LoVo (cell line): Measurements from ENCODE around the gene MCTP1.

Experiments used
- DNase-seq: peaks from one replicate; pipeline ENCODE4 v3.0.0-alpha.2; 2016; ENCODE audit warnings: low spot score

Gene MCTP1

GRCh38 chr5:95114305-95114704 is 170.6 kb downstream of the MCTP1 start:
- no peak for DNase-seq

GRCh38 chr5:95113489-95113888 is 171.4 kb downstream of the MCTP1 start:
- DNase-seq = no peak

DNA sequence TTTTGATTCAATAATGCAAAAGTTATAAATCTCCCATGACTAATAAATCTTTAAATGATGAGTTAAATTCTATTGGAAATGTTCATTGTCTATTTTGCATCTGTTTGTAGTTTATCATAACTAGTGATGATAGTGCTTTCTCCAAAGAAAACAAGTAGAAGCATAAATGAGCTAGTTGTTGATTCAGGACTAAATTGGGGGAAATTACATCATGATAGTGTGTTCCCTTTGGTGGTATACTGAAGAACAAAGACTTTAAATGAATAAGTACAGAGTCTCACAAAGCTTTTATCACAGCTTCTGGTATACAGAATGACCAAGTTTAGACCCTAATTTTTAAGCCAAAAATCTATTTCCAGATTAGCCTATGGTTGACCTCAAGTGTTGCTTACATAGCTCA is 173.8 kb downstream of the MCTP1 start:
- no peak for DNase-seq

DNA sequence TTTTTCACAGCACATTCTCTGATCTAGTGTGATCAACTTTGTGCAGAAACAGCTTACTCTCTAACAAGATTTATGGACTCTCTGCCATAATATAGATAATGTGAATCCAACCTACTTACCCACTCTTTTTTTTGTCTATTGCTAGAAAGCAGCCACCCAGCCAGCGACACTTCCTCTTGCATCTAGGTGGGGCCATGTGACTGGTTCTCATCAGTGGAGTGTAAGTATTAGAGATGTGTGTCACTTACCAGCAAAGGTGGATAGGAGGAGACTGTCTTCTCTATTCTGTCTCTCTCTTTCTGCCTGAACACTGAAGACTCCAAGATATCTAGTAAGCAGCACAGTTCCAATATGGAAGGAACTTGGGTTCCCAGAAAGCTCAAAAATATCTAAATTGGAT is 174.8 kb downstream of the MCTP1 start:
- no peak for DNase-seq

- DNase-seq = no peak
These were observed 177.8 kb downstream of the MCTP1 start for GRCh38 chr5:95107138-95107537.

GRCh38 chr5:95105638-95106037 is 179.3 kb downstream of the MCTP1 start:
- no peak for DNase-seq

GRCh38 chr5:95102687-95103086 is 182.2 kb downstream of the MCTP1 start:
- DNase-seq = no peak

DNA sequence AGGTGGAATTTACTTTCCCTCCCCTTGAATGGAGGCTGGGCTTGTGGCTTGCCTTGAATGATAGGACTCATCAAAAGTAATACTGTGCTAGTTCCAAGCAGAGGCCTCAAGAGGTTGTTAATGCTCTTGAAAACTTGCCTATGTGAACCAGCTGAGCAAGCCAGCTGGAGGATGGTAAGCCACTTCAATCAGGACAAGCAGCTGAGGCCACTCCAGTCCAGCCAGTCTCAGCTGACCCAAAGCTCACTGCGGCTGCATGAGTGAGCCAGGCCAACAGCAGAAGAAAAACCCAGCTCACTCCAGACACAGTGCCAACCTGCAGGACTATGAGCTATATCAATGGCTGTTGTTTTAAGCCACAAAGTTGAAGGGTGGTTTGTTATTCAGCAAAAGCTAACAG is 182.8 kb downstream of the MCTP1 start:
- no peak for DNase-seq

GRCh38 chr5:95100551-95100950 is 184.3 kb downstream of the MCTP1 start:
- DNase-seq = no peak

GRCh38 chr5:95098012-95098411 is 186.9 kb downstream of the MCTP1 start:
- DNase-seq = no peak

- no peak for DNase-seq
These were observed 191.7 kb downstream of the MCTP1 start for GRCh38 chr5:95093211-95093610.

DNA sequence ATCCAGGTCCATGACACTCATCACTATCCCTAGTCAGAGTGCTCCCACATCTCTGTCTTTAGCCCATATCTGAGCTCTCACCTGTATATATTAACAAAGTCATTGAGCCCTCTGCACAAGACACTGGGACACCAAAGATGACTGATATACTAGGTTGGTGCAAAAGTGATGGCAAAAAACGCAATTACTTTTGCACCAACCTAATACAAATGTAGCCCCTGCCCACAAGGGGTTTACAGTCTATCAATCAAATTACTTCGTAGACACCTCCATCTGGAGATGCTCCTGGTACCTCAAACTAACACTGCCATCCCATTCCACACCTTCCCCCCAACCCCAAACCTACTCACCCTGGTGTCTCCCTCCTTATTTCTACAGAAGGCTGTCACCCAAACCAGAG is 194.1 kb downstream of the MCTP1 start:
- DNase-seq = no peak

DNA sequence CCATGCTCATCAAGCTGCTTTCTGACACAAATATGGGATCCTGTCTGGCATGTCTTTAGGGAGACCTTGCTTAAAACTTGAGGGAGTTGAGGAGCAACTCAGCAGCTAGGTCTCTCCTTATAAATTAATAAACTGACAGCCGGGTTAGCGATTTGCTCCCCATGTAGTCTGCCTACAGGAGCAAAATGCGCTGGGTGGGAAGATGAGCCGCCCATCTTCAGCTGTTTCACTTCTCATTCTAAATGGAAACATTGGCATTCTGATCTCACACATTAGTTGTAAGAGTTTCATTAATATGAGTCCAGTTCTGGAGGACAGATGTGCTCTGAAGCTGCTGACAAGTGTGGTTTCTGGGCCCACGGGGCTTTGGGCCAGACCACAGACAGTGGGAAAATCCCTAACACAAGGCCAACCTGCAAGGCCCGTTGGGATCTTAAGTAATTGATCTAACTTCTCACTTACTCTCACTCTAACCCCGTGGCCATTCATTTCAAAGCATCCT is 197.0 kb downstream of the MCTP1 start:
- no peak for DNase-seq

DNA sequence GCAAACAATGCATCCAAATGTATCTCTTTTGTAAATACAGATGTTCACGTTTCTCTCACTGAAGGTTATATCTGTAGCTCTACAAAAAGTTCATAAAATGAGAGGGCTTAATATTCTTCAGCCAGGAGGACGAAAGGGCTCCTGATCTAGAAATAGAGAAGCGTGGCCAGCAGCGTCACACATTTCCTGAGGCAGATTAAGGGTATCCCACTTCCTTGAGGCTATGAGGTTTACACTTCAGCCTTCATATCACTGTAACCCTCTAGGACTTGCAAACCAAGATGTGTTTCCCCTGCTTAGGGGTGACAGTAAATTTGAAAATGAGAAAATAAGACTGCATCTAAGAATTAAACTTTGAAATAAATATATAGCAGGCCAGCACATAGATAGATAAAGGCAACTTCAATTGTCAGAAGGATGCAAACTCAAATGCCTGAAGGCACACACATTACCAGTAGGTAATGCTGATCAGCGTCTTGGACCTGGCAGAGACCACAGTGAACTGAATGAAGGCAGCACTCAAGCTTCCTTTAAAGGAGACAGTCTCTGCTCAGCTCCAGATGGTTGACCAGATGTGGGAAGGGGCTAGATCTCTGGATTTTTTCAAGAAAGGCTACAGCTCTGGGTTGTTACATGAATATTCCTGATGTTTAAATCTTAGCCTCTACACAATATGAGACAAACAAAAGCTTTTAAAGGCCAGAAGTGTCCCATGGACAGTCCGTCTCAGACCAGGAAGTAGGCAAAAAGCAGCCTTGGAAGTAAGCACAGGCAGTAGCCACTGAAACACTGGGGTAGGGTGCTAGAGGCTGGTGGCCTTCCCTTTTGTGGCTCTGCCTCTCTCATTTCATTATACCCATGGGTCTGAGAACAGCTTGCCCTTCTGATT is 197.7 kb downstream of the MCTP1 start:
- no peak for DNase-seq

DNA sequence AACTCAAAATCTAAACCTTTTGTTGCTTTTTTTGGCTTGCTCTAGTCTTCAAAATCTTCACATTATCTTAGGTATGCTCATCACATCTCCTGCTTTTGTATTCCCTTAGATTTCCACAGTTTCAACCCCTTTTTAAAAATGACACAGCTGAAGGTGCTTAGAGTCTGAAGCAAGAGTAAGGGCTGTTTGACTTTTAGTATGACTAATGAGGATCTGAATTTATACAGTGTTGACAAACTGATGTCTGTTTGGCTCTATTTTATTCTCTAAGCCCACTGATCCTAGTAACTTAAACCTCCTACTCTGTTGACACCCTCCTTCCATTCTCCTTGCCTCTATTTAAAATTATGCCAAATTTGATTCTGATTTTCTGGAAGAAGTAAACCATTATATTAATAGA is 200.1 kb downstream of the MCTP1 start:
- DNase-seq = no peak

GRCh38 chr5:95083606-95084005 is 201.3 kb downstream of the MCTP1 start:
- no peak for DNase-seq

GRCh38 chr5:95081982-95082381 is 202.9 kb downstream of the MCTP1 start:
- DNase-seq = no peak

GRCh38 chr5:95081500-95081960 is 203.4 kb downstream of the MCTP1 start:
- DNase-seq = peak; percentile 13

DNA sequence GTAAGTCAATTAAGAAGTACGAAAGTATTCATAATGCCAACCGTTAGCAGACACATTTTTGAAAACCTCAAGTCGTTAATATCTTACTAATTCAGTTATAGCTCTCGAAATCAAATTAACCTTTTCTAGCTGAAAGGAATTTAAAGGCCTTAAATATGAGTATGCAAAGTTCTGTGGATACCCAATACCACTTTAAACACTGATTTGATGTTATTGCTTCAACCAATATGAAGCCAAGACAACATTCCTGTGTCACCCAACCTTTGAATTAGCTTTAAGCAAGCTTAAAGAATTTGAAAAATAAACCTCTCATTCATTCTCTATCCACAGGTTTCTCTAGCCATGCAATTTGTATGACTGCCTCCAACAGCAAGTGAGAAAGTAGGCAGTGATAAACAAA is 204.5 kb downstream of the MCTP1 start:
- no peak for DNase-seq

DNA sequence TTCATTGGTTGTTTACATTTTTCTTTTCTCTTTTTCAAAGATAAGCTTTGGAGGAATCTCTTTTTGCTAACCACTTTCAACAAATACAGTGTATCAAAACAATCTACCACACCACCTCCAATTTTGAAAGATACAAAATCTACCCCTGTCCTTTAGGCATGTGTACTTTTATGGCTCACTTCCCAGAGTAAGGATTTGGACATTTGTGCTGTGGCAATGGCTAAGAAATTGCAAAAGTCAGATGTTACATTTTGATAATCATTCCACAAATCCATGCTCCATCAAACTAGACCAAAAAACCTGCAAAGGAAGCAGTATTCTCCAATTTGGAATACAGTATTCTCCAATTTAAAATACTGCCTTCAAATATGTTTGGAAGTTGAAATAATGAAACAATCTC is 204.9 kb downstream of the MCTP1 start:
- no peak for DNase-seq

DNA sequence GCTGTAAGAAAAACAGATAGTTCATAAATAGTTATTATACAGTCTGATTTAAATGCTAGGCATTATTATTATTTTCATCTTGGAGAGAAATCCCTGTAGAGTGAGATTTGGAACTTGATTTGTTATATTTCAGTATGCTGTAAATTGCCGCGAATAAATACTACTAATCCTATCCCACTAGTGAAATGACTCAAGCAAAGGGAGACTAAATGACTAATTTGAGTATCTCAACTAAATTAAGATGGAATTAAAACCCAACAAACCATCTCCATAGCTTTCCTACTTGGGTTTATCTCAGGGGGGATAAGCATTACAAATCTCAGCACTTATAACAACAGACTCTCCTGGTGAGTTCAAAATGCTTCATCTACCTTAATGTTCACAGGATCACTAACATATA is 206.0 kb downstream of the MCTP1 start:
- DNase-seq = no peak

GRCh38 chr5:95076395-95077185 is 208.3 kb downstream of the MCTP1 start:
- no peak for DNase-seq

- no peak for DNase-seq
These were observed 209.8 kb downstream of the MCTP1 start for GRCh38 chr5:95075111-95075510.
